K562 treated with DMSO at 1 percent for 48 hours (cell line): Measurements from ENCODE around the gene KLHDC9. TPM values are rescaled to one million over a fixed set of nuclear protein-coding genes. Genes with fewer than 3 reads are reported as not detected.

ENCODE experiments used
- total RNA-seq: library from RNA; unstranded; fragments of 300-600 nt; gene quantifications from 2 replicates; pipeline ENCODE4 v1.2.3, GENCODE V29; 2022; ENCODE audit warnings: low replicate concordance; ENCODE audit errors: extremely low read depth

Gene KLHDC9, protein sequence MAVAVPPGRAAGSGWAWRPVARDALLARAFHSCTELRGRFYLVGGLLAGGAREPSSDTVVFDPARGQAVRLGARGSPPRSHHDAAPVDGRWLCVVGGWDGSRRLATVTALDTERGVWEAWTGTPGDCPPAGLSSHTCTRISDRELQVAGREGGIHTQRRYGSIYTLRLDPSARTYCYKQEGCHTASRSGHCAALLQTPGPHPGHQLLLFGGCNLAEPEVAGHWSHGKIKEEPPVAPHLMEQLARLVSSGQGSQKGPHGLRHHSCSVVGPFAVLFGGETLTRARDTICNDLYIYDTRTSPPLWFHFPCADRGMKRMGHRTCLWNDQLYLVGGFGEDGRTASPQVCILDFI
- total RNA-seq: not detected in 2 replicates

GRCh38 chr1:161098210-161099068 is at the start of gene KLHDC9:
Gene KLHDC9 (plus strand): TSS chr1:161098361. CDS start chr1:161098536, 175 bp downstream.

DNA sequence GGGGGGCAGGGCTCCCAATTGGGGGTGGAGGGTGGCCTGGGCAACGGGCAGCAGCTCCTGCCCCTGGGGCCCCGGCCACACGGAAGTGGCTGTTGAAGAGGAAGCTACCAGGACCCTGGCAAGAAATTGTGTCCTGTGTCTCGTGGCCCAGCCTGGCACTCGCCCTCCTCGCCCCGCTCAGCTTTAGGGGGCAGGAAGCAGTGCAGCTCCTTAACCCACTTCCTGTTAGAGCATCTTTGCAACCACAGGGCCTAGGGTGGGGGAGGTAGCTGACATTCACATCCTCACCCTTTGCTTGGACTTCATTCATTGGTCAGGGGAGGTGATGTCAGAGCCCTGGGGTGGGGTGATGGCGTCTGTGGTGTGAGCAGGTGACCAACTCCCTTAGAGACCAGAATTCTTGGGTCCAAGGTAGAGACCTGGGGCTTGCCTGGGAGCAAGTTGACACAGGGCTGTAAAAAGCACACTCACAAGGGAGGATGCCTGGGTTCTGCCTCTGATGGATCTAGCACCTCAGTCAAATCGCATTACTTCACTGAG is 28.4 kb upstream of the KLHDC9 start, which contains the start of gene ARHGAP30:
ARHGAP30 (minus strand) TSS at position 161 of the 540 bp plus-strand sequence. CDS start 267 bp downstream, outside the sequence.

GRCh38 chr1:161089251-161089924 is 8.8 kb upstream of the KLHDC9 start, which contains the start of gene NECTIN4:
Gene NECTIN4 (minus strand): TSS chr1:161089558. CDS start chr1:161089296, 262 bp downstream.

GRCh38 chr1:161117759-161118581 is 19.8 kb downstream of the KLHDC9 start, which contains the start of the genes NIT1 and PFDN2:
Gene NIT1 (plus strand): TSS chr1:161118105. CDS start chr1:161118177, 72 bp downstream.
Gene PFDN2 (minus strand): TSS chr1:161118037. CDS start chr1:161118026, 11 bp downstream.

DNA sequence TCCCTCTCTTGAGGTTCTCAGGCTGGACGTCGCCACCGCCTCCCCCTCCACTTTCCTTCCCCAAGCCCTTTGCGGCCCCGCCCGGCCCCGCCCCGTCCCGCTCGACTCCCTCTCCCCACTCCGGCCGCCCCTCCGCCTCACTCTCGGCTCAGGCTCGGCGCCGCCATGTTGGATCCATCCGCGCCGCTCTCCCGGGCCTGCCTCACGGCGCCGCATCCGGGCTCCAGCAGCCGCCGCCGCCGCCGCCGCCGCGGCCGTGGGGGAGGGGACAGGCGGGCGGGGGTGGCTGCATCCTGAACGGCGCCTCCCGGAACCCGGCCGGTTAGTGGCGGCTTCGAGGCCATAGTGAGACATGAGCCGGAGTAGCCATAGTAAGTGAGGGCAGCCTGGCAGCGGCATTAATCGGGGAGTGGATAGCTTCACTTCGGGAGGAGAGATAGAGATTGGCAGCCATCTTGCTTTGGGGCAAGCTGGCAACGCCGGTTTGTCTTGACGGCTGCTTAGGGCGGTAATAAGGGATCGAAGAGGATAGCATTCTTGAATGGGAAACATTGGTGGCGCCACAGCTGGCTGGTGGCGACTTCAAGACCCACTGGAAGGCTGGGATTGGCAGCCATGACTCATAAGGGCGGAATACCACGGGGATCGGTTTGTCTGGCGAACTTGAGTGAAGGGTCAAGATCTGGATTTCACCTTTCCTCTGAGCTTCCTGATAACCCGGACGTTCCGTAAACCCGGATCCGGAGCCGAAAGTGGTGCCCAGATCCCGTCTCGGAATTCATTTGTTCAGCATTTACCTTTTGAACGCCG is 34.5 kb downstream of the KLHDC9 start, which contains the start of gene DEDD:
DEDD (minus strand) TSS at position 258 of the 810 bp plus-strand sequence. CDS start 8,205 bp downstream, outside the sequence.

Other genes starting within 250 kb of the KLHDC9 start
- not detected in 2 replicates for gene CD244, start 235.5 kb upstream of the KLHDC9 start, total RNA-seq
- gene ITLN1, start 213.2 kb upstream of the KLHDC9 start, total RNA-seq: not detected in 2 replicates
- gene ITLN2, start 143.6 kb upstream of the KLHDC9 start, total RNA-seq: not detected in 2 replicates
- not detected in 2 replicates for gene F11R, start 77.2 kb upstream of the KLHDC9 start, total RNA-seq
- gene TSTD1, start 59.4 kb upstream of the KLHDC9 start, total RNA-seq: not detected in 2 replicates
- not detected in 2 replicates for gene USF1, start 52.4 kb upstream of the KLHDC9 start, total RNA-seq
- gene ARHGAP30, start 28.5 kb upstream of the KLHDC9 start, total RNA-seq: not detected in 2 replicates
- gene NECTIN4, start 8.8 kb upstream of the KLHDC9 start, total RNA-seq: not detected in 2 replicates
- gene PFDN2, start 19.7 kb downstream of the KLHDC9 start, total RNA-seq: not detected in 2 replicates
- gene NIT1, start 19.7 kb downstream of the KLHDC9 start, total RNA-seq: not detected in 2 replicates
- not detected in 2 replicates for gene DEDD, start 34.3 kb downstream of the KLHDC9 start, total RNA-seq
- 444 TPM in 1 of 2 replicates, not detected in the other for gene UFC1, start 55.6 kb downstream of the KLHDC9 start, total RNA-seq
- gene USP21, start 61.1 kb downstream of the KLHDC9 start, total RNA-seq: not detected in 2 replicates
- not detected in 2 replicates for gene PPOX, start 68.1 kb downstream of the KLHDC9 start, total RNA-seq
- not detected in 2 replicates for gene B4GALT3, start 79.1 kb downstream of the KLHDC9 start, total RNA-seq
- not detected in 2 replicates for gene ADAMTS4, start 100.7 kb downstream of the KLHDC9 start, total RNA-seq
- not detected in 2 replicates for gene NDUFS2, start 104.0 kb downstream of the KLHDC9 start, total RNA-seq
- gene FCER1G, start 116.9 kb downstream of the KLHDC9 start, total RNA-seq: not detected in 2 replicates
- gene APOA2, start 125.3 kb downstream of the KLHDC9 start, total RNA-seq: not detected in 2 replicates
- gene TOMM40L, start 127.7 kb downstream of the KLHDC9 start, total RNA-seq: not detected in 2 replicates
- gene NR1I3, start 139.8 kb downstream of the KLHDC9 start, total RNA-seq: not detected in 2 replicates
- gene PCP4L1, start 160.4 kb downstream of the KLHDC9 start, total RNA-seq: not detected in 2 replicates
- gene MPZ, start 211.6 kb downstream of the KLHDC9 start, total RNA-seq: not detected in 2 replicates
- not detected in 2 replicates for gene SDHC, start 216.0 kb downstream of the KLHDC9 start, total RNA-seq